IPS-18a (cell line): ENCODE results near the gene CFAP20DC.

Experiments
- H3K27ac ChIP-seq: one replicate; pipeline ENCODE4 v1.5.1; 2013; ENCODE audit warnings: low read length
- H3K27me3 ChIP-seq: one replicate; pipeline ENCODE4 v1.6.1; 2013; ENCODE audit warnings: mild to moderate bottlenecking, low read length; ENCODE audit not compliant: control insufficient read depth, insufficient read depth
- H3K36me3 ChIP-seq: one replicate; pipeline ENCODE4 v1.6.1; 2013; ENCODE audit warnings: low read depth, low read length; ENCODE audit not compliant: control insufficient read depth
- H3K4me1 ChIP-seq: one replicate; pipeline ENCODE4 v1.6.1; 2013; ENCODE audit warnings: low read depth, low read length; ENCODE audit not compliant: control insufficient read depth
- H3K4me3 ChIP-seq: one replicate; pipeline ENCODE4 v1.5.1; 2013; ENCODE audit warnings: low read length
- H3K9ac ChIP-seq: one replicate; pipeline ENCODE4 v1.6.1; 2013; ENCODE audit warnings: mild to moderate bottlenecking, low read length, moderate library complexity
- H3K9me3 ChIP-seq: one replicate; pipeline ENCODE4 v1.6.1; 2013; ENCODE audit warnings: low read depth, low read length; ENCODE audit not compliant: control insufficient read depth

CFAP20DC gene

DNA sequence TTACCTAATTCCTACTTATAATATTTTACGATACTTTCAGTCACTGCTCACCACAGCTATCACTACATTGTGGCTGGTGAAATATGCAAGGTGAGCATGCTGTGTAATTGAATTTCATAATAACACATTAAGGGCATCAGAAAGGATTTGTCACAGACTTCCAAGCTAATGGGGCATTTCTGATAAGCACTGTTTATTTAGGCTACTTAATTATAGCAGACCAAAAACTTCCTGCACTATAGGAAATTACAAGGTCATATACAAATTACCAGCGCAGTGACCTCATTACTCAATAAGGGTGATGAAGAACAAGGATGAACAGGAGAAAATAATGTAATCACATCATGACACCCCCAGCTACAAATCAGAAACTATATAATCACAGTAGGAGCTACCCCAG lies 294.7 kb downstream of the CFAP20DC start:
- no peak overlapping the region for H3K4me3 ChIP-seq
- no peaks in the 10 kb centered on the region for H3K9me3 ChIP-seq
- no peak overlapping the region for H3K27ac ChIP-seq
- no peak overlapping the region for H3K9ac ChIP-seq
- no peaks in the 10 kb centered on the region for H3K27me3 ChIP-seq
- H3K36me3 ChIP-seq = no peaks in the 10 kb centered on the region
- H3K4me1 ChIP-seq = no peaks in the 10 kb centered on the region

DNA sequence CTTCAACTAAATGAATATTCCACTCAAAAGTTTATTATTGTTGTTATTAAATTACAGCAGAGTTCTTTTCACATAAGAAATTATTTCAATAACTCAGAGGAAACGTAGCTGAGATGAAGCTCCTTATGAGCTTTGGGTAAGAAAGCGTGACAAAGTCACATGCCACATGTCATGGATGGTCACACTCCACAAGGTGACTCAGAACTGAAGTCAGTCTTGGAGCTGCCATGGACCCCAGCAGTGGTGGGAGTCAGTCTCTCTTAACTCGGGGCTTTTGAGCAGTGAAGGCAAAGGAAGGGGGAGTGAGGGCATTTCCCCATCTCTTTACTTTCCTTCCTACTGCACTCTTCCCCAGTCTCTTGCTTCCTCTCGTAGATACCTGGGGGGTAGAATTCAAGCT lies 295.8 kb downstream of the CFAP20DC start:
- H3K9ac ChIP-seq = no peak overlapping the region
- H3K4me1 ChIP-seq = no peaks in the 10 kb centered on the region
- no peaks in the 10 kb centered on the region for H3K27me3 ChIP-seq
- H3K27ac ChIP-seq = no peak overlapping the region
- H3K36me3 ChIP-seq = no peaks in the 10 kb centered on the region
- H3K9me3 ChIP-seq = no peaks in the 10 kb centered on the region
- no peak overlapping the region for H3K4me3 ChIP-seq

DNA sequence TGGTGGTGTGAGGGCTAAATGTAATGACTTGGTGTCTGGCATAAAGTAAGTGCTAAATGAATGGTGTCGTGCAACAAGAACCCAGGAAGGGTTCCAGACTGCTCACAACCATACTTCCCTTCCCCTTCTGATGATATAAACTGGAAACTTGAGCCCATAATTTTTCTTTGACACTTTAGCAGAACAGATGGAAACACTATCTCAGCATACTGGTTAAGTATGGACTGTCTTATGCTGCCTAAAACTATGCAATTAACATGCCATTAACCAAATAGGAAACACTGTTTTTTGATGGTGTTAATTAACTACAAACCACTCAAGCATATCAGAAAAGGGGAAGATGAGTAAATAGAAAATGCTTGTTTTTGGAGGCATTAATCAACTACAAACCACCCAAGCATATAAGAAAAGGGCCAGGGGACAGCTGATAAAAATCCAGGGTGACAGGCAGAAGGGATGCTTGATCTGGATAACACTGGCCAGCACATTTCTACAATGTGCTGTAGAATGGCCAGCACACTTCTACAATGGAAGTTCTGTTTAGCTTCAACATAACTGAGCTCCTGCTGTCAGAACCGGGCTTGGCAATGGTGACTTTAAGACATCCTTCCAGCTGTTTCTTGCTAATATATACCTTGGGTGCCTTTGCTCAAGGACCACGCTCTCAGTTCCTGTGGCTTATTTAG lies 297.8 kb downstream of the CFAP20DC start:
- no peaks in the 10 kb centered on the region for H3K9me3 ChIP-seq
- no peaks in the 10 kb centered on the region for H3K36me3 ChIP-seq
- H3K27ac ChIP-seq = no peak overlapping the region
- no peaks in the 10 kb centered on the region for H3K4me1 ChIP-seq
- no peaks in the 10 kb centered on the region for H3K27me3 ChIP-seq
- no peak overlapping the region for H3K4me3 ChIP-seq
- no peak overlapping the region for H3K9ac ChIP-seq

DNA sequence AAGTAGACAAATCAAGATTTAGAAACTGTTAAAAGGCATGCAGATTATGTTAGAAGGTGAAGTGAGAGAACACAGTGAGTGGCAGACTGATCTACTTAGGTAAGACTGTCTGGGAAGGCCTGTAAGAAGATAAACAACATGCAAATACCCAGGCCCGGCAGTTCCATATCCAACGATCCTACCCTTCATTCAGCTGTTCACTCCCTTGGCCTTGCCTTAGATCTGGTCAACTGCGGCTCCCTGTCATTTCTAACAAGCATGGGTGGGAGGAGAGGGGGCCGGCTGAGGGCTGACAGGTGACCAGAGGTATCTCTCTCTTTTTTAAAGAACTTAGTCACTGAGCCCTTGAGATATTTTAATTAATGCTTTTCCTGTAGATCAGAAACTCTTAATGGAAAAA lies 298.6 kb downstream of the CFAP20DC start:
- no peaks in the 10 kb centered on the region for H3K27me3 ChIP-seq
- no peak overlapping the region for H3K9ac ChIP-seq
- H3K36me3 ChIP-seq = no peaks in the 10 kb centered on the region
- H3K4me1 ChIP-seq = no peaks in the 10 kb centered on the region
- no peaks in the 10 kb centered on the region for H3K9me3 ChIP-seq
- H3K4me3 ChIP-seq = no peak overlapping the region
- H3K27ac ChIP-seq = no peak overlapping the region

DNA sequence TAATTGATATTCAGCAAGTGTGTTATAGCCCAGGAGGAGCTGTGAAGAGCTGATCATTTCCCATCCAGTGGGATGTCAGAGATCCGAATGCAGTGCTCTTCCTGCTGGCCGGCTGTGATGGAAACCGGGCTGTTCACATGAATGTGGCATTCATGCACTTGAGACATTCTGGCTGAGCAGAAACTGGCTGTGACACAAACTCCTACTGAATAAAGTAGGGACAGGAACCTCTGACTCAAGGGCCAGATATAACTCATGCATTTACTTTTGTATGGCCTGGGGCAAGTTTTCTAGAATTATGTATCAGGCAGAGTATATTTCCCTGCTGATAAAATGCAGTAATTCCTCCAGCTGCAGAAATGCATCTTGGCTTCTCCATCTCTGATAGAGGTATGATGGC lies 299.9 kb downstream of the CFAP20DC start:
- Histone ChIP-seq H3K36me3 (no peaks in the 10 kb centered on the region), H3K4me3 (no peak overlapping the region), H3K27me3 (no peaks in the 10 kb centered on the region), H3K27ac (no peak overlapping the region), H3K4me1 (no peaks in the 10 kb centered on the region), H3K9ac (no peak overlapping the region), H3K9me3 (no peaks in the 10 kb centered on the region)

DNA sequence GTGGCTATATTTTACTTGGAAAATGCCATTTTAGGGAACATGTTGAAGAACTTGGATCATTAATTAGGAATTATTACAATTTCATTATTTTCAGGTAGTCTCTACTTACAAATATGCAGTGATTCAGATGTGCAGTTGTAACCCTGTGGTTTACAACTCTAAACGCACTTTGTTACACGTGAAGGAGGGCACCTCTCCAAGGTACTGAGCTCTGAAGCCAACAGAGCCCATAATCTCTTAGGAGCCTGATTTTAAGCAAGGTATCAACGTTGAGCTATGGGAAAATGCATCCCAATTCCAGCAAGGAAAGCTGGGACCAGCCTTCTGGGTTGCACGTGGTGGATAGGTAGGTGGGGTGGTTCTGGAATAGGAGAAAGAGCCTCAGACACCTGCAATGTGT lies 301.8 kb downstream of the CFAP20DC start:
- H3K27ac ChIP-seq = no peak overlapping the region
- no peaks in the 10 kb centered on the region for H3K36me3 ChIP-seq
- H3K4me1 ChIP-seq = no peaks in the 10 kb centered on the region
- no peaks in the 10 kb centered on the region for H3K27me3 ChIP-seq
- H3K9ac ChIP-seq = no peak overlapping the region
- no peaks in the 10 kb centered on the region for H3K9me3 ChIP-seq
- no peak overlapping the region for H3K4me3 ChIP-seq

DNA sequence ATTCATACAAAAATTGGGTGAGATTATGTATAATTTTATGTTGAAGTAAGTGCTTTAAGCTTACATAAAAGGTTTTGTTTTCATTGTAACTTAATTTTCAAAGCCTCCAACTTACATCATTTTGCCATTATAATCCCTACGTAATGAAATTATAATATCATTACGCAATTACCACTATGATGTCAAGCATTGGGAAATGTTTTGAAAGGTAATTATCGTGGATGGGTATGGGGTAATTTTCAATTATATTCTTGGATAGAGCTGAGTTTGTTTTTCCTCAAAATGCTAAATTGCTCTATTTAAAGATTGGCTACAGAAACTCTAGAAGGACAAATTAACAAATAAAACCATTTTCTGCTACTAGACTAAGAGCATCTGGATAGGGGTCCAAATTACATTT lies 303.1 kb downstream of the CFAP20DC start:
- H3K27ac ChIP-seq = no peak overlapping the region
- H3K36me3 ChIP-seq = no peaks in the 10 kb centered on the region
- no peaks in the 10 kb centered on the region for H3K4me1 ChIP-seq
- H3K9ac ChIP-seq = no peak overlapping the region
- no peaks in the 10 kb centered on the region for H3K9me3 ChIP-seq
- H3K4me3 ChIP-seq = no peak overlapping the region
- no peaks in the 10 kb centered on the region for H3K27me3 ChIP-seq

DNA sequence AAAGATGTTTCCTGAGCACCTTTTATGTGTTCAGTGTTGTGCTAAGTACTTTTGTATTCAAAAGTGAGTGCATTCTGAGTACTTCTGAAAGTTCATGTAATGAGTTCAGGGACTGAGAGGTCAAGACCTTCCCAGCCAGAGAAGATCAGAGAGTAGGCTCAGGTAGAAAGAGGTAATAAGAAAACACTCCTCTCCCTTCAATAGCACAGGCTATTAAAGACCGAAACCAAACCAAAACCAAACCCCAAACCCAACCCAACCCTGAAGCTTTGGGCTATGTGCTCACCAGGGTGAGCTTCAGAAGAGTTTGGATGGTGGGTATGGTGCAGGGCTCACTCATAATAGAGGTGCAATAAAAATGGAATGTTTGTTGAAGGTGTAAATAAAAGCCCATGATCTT lies 306.5 kb downstream of the CFAP20DC start:
- Histone ChIP-seq H3K4me3 (no peak overlapping the region), H3K36me3 (no peaks in the 10 kb centered on the region), H3K4me1 (no peaks in the 10 kb centered on the region), H3K9ac (no peak overlapping the region), H3K9me3 (no peaks in the 10 kb centered on the region), H3K27me3 (no peaks in the 10 kb centered on the region), H3K27ac (no peak overlapping the region)

DNA sequence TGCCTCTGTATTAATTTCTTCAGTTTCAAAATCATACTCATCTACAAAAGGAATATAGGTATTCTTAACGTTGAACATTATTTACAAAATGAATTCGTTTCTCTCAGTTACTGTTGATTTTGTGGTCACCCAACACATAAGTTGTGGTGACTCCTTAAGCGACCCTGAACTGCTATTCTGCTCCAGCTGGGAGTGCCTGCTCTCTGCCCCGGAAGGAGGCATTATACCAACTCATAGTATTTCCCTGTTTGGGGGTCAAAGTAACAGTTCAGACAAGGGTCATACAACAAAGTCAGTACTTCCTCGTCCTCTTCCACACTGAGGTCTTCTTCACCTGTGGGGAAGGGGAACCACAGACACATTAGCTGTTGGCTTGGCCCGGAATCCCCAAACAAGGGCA lies 307.6 kb downstream of the CFAP20DC start:
- no peaks in the 10 kb centered on the region for H3K9me3 ChIP-seq
- no peaks in the 10 kb centered on the region for H3K4me1 ChIP-seq
- H3K27ac ChIP-seq = no peak overlapping the region
- H3K27me3 ChIP-seq = no peaks in the 10 kb centered on the region
- H3K9ac ChIP-seq = no peak overlapping the region
- H3K36me3 ChIP-seq = no peaks in the 10 kb centered on the region
- no peak overlapping the region for H3K4me3 ChIP-seq

DNA sequence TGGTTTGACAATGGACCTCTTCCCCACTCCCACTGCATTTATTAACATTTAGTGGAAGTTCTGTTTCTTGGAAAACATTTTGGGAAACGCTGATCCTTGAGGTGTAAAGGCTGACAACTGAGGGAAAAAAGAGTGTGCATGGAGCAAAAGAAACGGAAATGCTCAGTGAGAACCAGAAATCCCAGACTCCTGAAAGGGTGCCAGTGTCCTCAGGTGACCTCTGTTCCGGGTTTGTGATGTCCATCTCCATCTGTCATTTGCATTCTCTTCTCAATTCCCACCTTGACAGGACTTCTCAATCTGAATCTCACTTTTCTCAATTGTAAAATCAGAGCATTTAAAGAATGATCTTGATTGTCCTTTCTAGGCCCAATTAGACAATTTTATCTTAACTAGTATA lies 312.2 kb downstream of the CFAP20DC start:
- Histone ChIP-seq H3K9ac (no peak overlapping the region), H3K36me3 (no peaks in the 10 kb centered on the region), H3K4me3 (no peak overlapping the region), H3K27ac (no peak overlapping the region), H3K9me3 (no peaks in the 10 kb centered on the region), H3K4me1 (no peaks in the 10 kb centered on the region), H3K27me3 (no peaks in the 10 kb centered on the region)

DNA sequence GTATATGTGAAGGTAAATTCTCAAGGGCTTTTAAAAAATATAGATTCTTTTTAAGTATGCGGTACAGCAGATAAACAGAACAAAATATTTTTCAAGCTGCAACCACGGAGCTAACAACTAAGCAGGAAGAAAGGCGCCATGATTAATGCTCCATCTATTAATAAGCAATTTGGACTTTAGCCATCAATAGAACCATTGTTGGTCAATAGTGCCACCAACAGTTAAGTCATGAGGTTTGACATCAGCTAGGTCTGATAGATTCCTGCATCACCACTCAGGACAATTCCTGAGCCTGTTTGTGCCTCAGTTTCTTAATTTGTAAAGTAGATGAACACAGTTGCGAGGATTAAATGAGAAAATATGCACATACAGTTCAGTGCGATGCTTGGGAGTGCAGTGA lies 318.2 kb downstream of the CFAP20DC start:
- Histone ChIP-seq H3K27ac (no peak overlapping the region), H3K9ac (no peak overlapping the region), H3K4me3 (no peak overlapping the region), H3K9me3 (no peaks in the 10 kb centered on the region), H3K36me3 (no peaks in the 10 kb centered on the region), H3K27me3 (no peaks in the 10 kb centered on the region), H3K4me1 (no peaks in the 10 kb centered on the region)

DNA sequence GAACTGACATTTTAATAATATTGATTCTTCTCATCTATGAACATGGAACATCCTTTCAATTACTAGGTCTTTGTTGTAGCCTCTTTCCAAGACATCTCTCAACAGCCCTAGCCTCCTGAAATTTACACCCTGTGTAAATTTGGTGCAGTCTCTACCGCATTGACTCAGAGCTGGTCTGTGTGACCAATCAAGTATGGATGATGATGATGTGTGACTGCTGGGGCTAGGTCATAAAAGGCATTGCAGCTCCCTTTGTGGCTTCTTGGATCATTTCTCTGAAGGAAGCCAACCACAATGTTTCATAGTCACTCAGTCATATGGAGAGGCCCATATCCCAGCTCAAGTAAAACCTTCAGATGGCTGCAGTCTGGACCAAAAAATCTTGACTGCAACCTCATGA lies 321.1 kb downstream of the CFAP20DC start:
- Histone ChIP-seq H3K4me3 (no peak overlapping the region), H3K9ac (no peak overlapping the region)

More for the DNA sequence above, 321.1 kb downstream of the CFAP20DC start:
- Histone ChIP-seq H3K4me1 (no peaks in the 10 kb centered on the region), H3K27me3 (no peaks in the 10 kb centered on the region), H3K9me3 (no peaks in the 10 kb centered on the region), H3K36me3 (no peaks in the 10 kb centered on the region), H3K27ac (no peak overlapping the region)
